Ovary (tissue), 9 donors: ENCODE measurements around the gene TFIP11. TPM values are rescaled to one million over a fixed set of nuclear protein-coding genes. Genes with fewer than 3 reads are reported as not detected.
A peak's percentile ranks its signal among the peaks of the same experiment; 100 is the strongest.

ENCODE experiments used
- DNase-seq, 5 donors: peaks; one replicate each; pipeline ENCODE4 v3.0.0-alpha.2; 2019 to 2020
- H3K27ac ChIP-seq, 2 donors: fragments of 200-600 bp; one replicate each; pipeline versions ENCODE4 v1.5.1 to v1.8.0; 2019 to 2022
- H3K27me3 ChIP-seq: fragments of 200-600 bp; one replicate; pipeline ENCODE4 v1.8.0; 2022
- H3K36me3 ChIP-seq: fragments of 200-600 bp; sonication (generic); one replicate; pipeline ENCODE4 v1.5.1; 2019
- H3K4me1 ChIP-seq: one replicate; pipeline ENCODE4 v1.8.1; 2013; ENCODE audit warnings: mild to moderate bottlenecking, moderate library complexity; ENCODE audit not compliant: insufficient read depth
- H3K4me3 ChIP-seq: fragments of 200-600 bp; sonication (generic); one replicate; pipeline ENCODE4 v1.5.1; 2017
- H3K9me3 ChIP-seq, 2 donors: fragments of 200-600 bp in 1 of 2; sonication (generic) in 1 of 2; one replicate each; pipeline versions ENCODE4 v1.5.1 to v1.8.1; 2013 to 2019; ENCODE audit warnings: mild to moderate bottlenecking in 1 of 2, moderate library complexity in 1 of 2
- CTCF ChIP-seq, 3 donors: fragments of 450-650 bp in 2 of 3; fragments of 200-600 bp in 1 of 3; IDR thresholded peaks; one replicate each; pipeline versions ENCODE4 v1.5.1 to v1.8.0; 2016 to 2022; ENCODE audit warnings: antibody characterized with exemption in 3 of 3, mild to moderate bottlenecking in 1 of 3
- EP300 ChIP-seq: sonication (generic); formaldehyde crosslinking; IDR thresholded peaks from one replicate; pipeline ENCODE4 v1.6.1; 2017; ENCODE audit warnings: antibody characterized with exemption
- POLR2A ChIP-seq: fragments of 450-650 bp; IDR thresholded peaks from one replicate; pipeline ENCODE4 v1.6.1; 2017; ENCODE audit warnings: antibody characterized with exemption, mild to moderate bottlenecking, moderate library complexity
- WGBS, 3 donors: extraction: QIAGEN DNeasy Blood & Tissue Kit in 1 of 3; methylation state at CpG; one replicate each; pipeline versions ENCODE4 v1.1.5 to v1.1.7; 2013 to 2017; 5-methylcytosine and 5-hydroxymethylcytosine counted together
- intact Hi-C, 4 donors: fragments of 100-400 bp; cut with DNase I; formaldehyde crosslinking; loops; one replicate each; pipeline versions ENCODE4 v1.11.0 to v1.15.1; 2022 to 2023
- microRNA counts: library from miRNA; unstranded; fragments of <30 nt; microRNA quantifications from one replicate; lab custom pipeline; 2016
- microRNA-seq, 3 donors: library from miRNA; unstranded; fragments of <30 nt; microRNA quantifications; one replicate each; pipeline versions ENCODE4 to v1.2.0, GENCODE V29; 2019 to 2020
- polyA plus RNA-seq, 2 donors: library from polyadenylated mRNA; stranded (reverse); fragments of 200-250 nt in 1 of 2; fragments of 350-450 nt in 1 of 2; fragmentation: Illumina TruSeq in 1 of 2; extraction: RNeasy Lipid Tissue Mini Kit (QIAGEN cat#74804) in 1 of 2; gene quantifications; one replicate each; pipeline ENCODE4 v1.2.3, GENCODE V29; 2013 to 2014
- small RNA-seq: library from RNA; depleted of rRNA; stranded (forward); fragments of <200 nt; gene quantifications from one replicate; pipeline ENCODE3, GENCODE V24; 2016
- total RNA-seq, 7 donors: library from RNA; depleted of rRNA in 2 of 7; stranded (reverse); fragments of >200 nt in 2 of 7; fragmentation: NEBNext Ultra II Directional in 3 of 7; extraction: Animal tissue kit (Norgen Biotek cat#: 25700) in 3 of 7; gene quantifications; one replicate each; pipeline versions ENCODE4 v1.1.0 to v1.2.4, GENCODE V29; 2016 to 2023
- donor health status: DM: no; HTN: no; CAD: no; lungs with moderate emphysema.
- donor health status: DM: no; HTN: no; CAD: no.
- donor health status: Bipolar disorder and iron deficiency.
- donor health status: DM: yes; HTN: yes; CAD: no.
- donor health status: DM: no; HTN: no; CAD: no.
- donor health status: DM: yes; HTN: yes; CAD: no.

Gene TFIP11
- total and polyA plus RNA-seq, 9 donors, result 10.8 to 31.0 (median 26.3) TPM

DNA sequence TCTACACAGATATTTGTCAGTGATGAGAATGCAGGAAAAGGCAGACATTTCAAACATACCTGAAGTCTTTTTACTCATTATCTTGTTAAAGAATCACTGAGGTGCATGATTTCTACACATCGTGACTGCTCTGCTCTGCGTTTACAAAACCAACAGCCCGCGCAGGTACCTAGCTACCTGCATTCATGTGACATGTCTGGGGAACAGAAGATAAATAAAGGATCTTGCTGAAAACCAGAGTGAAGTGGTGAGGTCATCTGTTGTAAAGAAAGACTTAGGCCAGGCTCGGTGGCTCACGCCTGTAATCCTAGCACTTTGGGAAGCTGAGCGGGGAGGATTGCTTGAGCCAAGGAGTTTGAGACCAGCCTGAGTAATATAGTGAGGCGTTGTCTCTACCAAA lies 67.5 kb downstream of the TFIP11 start:
- Histone ChIP-seq H3K4me3 (no peak overlapping the region), H3K36me3 (no peaks in the 10 kb centered on the region), H3K27me3 (no peaks in the 10 kb centered on the region), H3K9me3 (no peaks in the 10 kb centered on the region), H3K4me1 (no peaks in the 10 kb centered on the region), H3K27ac (no peak overlapping the region)
- 90 to 94% (median 92%) methylated on average over 8 of the region's 8 CpGs for WGBS, 3 donors
- no peak for DNase-seq
- intact Hi-C loops, result no loop called here
- TF ChIP-seq EP300 (no peak), CTCF (IDR thresholded peaks at IDR 0.05) (no peak), POLR2A (no peak)

- DNase-seq, result no peak
- H3K27ac ChIP-seq, result no peak overlapping the region
- WGBS, 3 donors, result 84 to 89% (median 88%) methylated on average over 16 of the region's 16 CpGs
- H3K4me3 ChIP-seq, result no peak overlapping the region
- H3K27me3 ChIP-seq, result no peaks in the 10 kb centered on the region
- intact Hi-C loops, result no loop called here
- no peak for TF ChIP-seq EP300
- no peak for TF ChIP-seq POLR2A
- TF ChIP-seq CTCF (IDR thresholded peaks at IDR 0.05), result no peak
- no peaks in the 10 kb centered on the region for H3K4me1 ChIP-seq
- no peaks in the 10 kb centered on the region for H3K9me3 ChIP-seq
- H3K36me3 ChIP-seq, result no peaks in the 10 kb centered on the region
These were observed 68.2 kb downstream of the TFIP11 start for GRCh38 chr22:26443901-26444690.

- 84 to 88% (median 85%) methylated on average over 4 of the region's 4 CpGs for WGBS, 3 donors
- Histone ChIP-seq H3K4me3 (no peak overlapping the region), H3K36me3 (no peaks in the 10 kb centered on the region), H3K27ac (no peak overlapping the region), H3K27me3 (no peaks in the 10 kb centered on the region), H3K9me3 (no peaks in the 10 kb centered on the region), H3K4me1 (no peaks in the 10 kb centered on the region)
- intact Hi-C loops, result no loop called here
- DNase-seq, result no peak
- TF ChIP-seq POLR2A, result no peak
- no peak for TF ChIP-seq EP300
- no peak for TF ChIP-seq CTCF (IDR thresholded peaks at IDR 0.05)
These were observed 70.1 kb downstream of the TFIP11 start for GRCh38 chr22:26442086-26442756.

MicroRNA genes within 50 kb of the gene (microRNA counts, 767-probe panel; counts per million panel counts)
- microRNA hsa-miR-548j (lab: Ali Mortazavi, UCI), result 530 counts per million, percentile 78 among the panel's probes with 10 or more counts

Small RNA genes lying within 50 kb of the gene (microRNA-seq; reads per million reads assigned to microRNA genes)
- 0 to 0.47 (median 0.36) reads per million in 3 donors for gene MIR548J

Small RNA genes lying within 50 kb of the gene (small RNA-seq; reads per million reads assigned to genes)
- gene MIR548J, result not detected

Other genes starting within 250 kb of the TFIP11 start
- gene ASPHD2, start 83.2 kb downstream of the TFIP11 start, total RNA-seq, result 1 to 10 TPM in 1 of 7 donors, under 1 TPM in 6; 0.34 to 1.4 (median 0.55) TPM
- under 1 TPM; 0.28 to 0.52 TPM for gene ASPHD2, start 83.2 kb downstream of the TFIP11 start, polyA plus RNA-seq
- 10 to 100 TPM; 24.1 to 37.8 (median 34.0) TPM for gene HPS4, start 28.7 kb downstream of the TFIP11 start, total RNA-seq
- 10 to 100 TPM; 18.9 to 27.5 TPM for gene HPS4, start 28.7 kb downstream of the TFIP11 start, polyA plus RNA-seq
- 10 to 100 TPM in 5 of 7 donors, 1 to 10 TPM in 2; 7.3 to 25.2 (median 18.4) TPM for gene SRRD, start 28.6 kb downstream of the TFIP11 start, total RNA-seq
- gene SRRD, start 28.6 kb downstream of the TFIP11 start, polyA plus RNA-seq, result 10 to 100 TPM in 1 of 2 donors, 1 to 10 TPM in 1; 8.2 to 23.4 TPM
- 10 to 100 TPM; 10.5 to 28.5 (median 15.5) TPM for gene TPST2, start 77.7 kb upstream of the TFIP11 start, total RNA-seq
- 10 to 100 TPM; 14.7 to 15.0 TPM for gene TPST2, start 77.7 kb upstream of the TFIP11 start, polyA plus RNA-seq
- 1 to 10 TPM in 1 of 7 donors, under 1 TPM in 4, not detected in 2; 0.26 to 1.4 (median 0.34) TPM for gene CRYBB1, start 105.6 kb upstream of the TFIP11 start, total RNA-seq
- under 1 TPM; 0.48 to 0.80 TPM for gene CRYBB1, start 105.6 kb upstream of the TFIP11 start, polyA plus RNA-seq
- under 1 TPM in 1 of 7 donors, not detected in 6; 0.59 TPM for gene CRYBA4, start 109.5 kb upstream of the TFIP11 start, total RNA-seq
- not detected for gene CRYBA4, start 109.5 kb upstream of the TFIP11 start, polyA plus RNA-seq
- gene MIAT, start 145.1 kb upstream of the TFIP11 start, total RNA-seq, result under 1 TPM; 0.34 to 0.85 (median 0.56) TPM
- gene MIAT, start 145.1 kb upstream of the TFIP11 start, polyA plus RNA-seq, result under 1 TPM; 0.15 to 0.97 TPM